ENCODE data around the gene MYBPHL.

GRCh38 chr1:109356505-109356904, 49.7 kb upstream of the MYBPHL start:
- TF ChIP-seq POLR2AphosphoS5 (IDR thresholded peaks at IDR 0.05; ENCODE audit: low read depth, low read length), result no peak
- TF ChIP-seq POLR2A (IDR thresholded peaks at IDR 0.05; ENCODE audit: low read depth, low read length), result no peak
- TF ChIP-seq TAF1 (IDR thresholded peaks at IDR 0.05; ENCODE audit: borderline replicate concordance, low read depth, low read length), result no peak

All from GM12892 (cell line).